HPDE6-E6E7 (cell line): ENCODE measurements around the gene GJC1.
A peak's percentile ranks its signal among the peaks of the same experiment; 100 is the strongest.

Source experiments
- DNase-seq: peaks from one replicate; pipeline ENCODE4 v3.0.0; 2011; ENCODE audit warnings: missing footprints; ENCODE audit errors: extremely low spot score

GJC1 gene

GRCh38 chr17:44829523-44830358 lies at the start of gene GJC1:
Gene GJC1, minus strand, starts transcription at chr17:44830287. Its CDS starts 24,470 bp downstream, at chr17:44805817.
- DNase-seq, result no peak

DNA sequence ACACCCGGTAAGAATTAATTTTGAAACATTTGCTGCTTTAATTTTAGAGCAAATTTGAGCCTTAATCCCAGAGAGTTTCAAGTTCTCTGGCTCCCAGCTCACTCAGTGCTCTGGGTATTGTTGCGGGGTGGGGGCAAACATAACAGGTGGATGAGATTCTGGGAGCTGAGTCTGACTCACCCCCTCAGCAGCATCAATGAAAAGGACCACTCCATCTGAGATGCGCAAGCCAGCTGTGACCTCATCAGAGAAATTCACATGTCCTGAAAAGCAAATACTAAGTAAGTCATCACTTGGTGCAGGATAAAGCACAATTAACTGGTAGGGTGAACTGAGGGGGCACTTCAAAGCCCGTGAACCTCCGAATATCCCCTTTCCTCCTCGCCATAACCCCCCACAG lies 49.3 kb upstream of the GJC1 start:
- DNase-seq, result no peak

GRCh38 chr17:44878627-44879221 lies 48.6 kb upstream of the GJC1 start:
- DNase-seq, result peak; percentile 32

GRCh38 chr17:44877121-44877520 lies 47.0 kb upstream of the GJC1 start:
- no peak for DNase-seq

DNA sequence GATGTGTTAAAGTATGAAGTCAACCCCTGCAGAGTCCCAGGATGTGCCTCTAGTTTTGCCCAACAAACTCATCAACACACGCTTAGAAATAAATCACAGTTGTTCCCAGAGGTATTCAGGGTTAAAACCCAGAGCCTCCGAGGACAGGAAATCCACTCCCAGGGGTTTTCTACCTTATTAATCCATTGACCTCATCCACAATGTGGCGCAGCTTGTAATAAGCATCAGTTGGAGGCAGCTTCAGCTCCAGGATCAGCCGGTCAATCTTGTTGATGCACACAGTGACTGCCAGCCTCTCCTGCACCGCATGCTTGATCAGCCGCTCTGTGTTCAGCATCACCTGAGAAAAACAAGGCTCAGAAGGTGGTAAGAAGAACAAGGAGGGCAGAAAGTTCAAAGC lies 45.7 kb upstream of the GJC1 start:
- DNase-seq, result no peak

DNA sequence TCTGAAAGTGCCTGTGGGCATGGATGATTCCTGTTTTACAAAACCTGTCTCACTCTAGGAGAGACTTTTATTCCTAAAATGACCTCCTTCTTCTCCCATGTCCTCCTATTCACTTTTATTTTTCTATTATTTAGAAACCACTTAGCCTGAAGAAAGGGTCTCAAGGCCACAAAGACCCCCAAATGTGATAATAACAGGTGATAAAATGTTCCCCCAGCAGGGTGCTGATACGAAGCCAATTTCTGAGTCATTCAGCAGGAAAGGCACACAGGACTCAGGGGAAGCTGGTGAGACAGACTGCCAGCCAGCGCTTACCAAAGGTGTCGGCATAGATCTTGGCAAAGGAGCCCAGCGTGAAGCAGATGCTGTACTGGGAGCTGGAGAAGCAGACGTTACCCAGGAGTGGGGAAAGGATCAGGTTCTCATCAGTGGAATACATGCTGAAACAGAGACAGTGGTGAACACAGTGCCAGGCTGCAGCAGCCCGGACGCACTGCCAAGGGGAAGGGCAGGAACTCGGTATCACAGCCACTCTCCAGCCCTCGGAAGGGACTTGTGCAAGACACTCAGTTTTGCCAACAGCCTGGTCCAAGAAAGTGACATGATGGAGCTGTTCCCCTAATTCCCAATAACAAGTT lies 42.2 kb upstream of the GJC1 start:
- no peak for DNase-seq

- DNase-seq, result no peak
Measured at GRCh38 chr17:44871556-44871955, 41.5 kb upstream of the GJC1 start.

- no peak for DNase-seq
Measured at GRCh38 chr17:44867841-44868240, 37.8 kb upstream of the GJC1 start.

- DNase-seq, result no peak
Measured at GRCh38 chr17:44865931-44866330, 35.8 kb upstream of the GJC1 start.

GRCh38 chr17:44865231-44865660 lies 35.2 kb upstream of the GJC1 start:
- peak; percentile 59 for DNase-seq

DNA sequence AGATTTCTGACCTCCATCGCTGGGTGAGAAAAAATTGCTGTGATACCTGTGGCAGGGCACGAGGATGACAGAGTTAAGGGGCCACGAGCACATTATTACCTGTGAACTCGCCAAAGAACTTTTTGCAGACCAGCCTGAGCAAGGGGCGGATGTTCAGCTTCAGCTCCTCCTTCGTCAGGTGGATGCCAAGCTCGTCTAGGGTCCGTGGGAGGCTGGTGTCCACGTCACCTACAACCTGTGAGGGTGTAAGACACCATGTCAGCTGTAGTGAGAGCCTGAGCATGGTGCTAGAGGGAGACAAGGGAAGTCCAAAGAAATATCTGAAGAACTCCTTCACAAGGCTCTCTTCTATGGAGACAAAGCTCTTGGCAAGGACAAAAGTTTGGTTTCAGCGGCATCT lies 34.7 kb upstream of the GJC1 start:
- no peak for DNase-seq

GRCh38 chr17:44863061-44863918 lies 33.2 kb upstream of the GJC1 start:
- DNase-seq, result no peak

- DNase-seq, result no peak
Measured at GRCh38 chr17:44862278-44862914, 32.3 kb upstream of the GJC1 start.

DNA sequence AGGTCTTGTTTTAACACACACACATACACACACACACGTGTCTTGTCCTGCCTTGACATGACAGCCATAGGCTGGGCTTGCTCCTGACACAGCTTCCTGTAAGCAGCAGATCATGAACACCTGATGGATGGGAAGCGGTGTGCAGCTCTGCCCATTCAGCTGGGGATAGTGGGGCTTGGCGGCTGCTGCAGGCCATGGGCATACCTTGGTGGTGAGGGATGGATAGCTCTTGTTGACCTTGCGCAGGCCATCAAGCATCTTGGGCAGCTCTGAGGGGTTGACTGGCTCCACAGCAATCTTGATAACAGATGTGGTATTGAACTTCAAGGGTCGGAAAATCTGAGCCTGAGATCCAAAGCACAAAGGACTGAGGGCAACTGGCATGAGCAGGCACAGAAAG lies 29.6 kb upstream of the GJC1 start:
- DNase-seq, result no peak

DNA sequence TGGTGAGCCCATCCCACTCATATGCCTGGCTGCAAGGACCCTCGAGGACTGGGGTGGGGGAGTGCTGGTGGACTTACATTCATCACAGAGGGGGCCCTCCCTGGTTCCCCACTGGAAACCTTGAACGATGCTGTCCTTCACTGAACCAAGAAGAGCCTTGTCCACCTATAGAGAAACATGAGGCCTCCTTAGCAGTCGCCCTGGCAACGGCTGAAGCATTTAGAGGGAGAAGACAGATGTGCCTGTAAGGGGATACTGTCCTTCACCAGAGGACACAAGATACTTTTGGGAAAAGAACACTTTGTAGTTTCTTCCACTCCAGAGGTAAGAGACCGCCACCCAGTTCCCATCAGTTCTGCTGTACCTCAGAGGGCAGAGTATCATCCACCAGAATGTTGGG lies 24.1 kb upstream of the GJC1 start:
- no peak for DNase-seq

GRCh38 chr17:44850612-44851011 lies 20.5 kb upstream of the GJC1 start:
- no peak for DNase-seq

DNA sequence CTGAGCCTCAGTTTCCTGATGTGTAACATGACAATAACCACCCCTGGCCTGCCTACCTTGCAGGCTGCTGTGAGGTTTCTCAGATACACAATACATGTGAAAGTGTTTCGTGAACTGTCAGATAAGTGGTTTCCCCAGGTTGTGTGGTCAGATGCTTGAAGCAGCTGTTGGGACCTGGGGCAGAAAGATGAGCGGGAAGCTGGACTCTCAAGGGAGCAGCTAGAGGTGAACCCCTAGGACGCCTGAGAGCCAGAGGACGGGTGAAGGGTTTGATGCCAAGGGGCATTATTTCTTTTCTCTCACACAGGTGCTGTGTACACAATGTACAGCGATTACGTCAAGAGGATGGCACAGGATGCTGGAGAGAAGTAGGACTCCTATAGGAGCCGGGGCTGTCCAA lies 19.9 kb upstream of the GJC1 start:
- no peak for DNase-seq

GRCh38 chr17:44848961-44849489 lies 18.9 kb upstream of the GJC1 start:
- no peak for DNase-seq

DNA sequence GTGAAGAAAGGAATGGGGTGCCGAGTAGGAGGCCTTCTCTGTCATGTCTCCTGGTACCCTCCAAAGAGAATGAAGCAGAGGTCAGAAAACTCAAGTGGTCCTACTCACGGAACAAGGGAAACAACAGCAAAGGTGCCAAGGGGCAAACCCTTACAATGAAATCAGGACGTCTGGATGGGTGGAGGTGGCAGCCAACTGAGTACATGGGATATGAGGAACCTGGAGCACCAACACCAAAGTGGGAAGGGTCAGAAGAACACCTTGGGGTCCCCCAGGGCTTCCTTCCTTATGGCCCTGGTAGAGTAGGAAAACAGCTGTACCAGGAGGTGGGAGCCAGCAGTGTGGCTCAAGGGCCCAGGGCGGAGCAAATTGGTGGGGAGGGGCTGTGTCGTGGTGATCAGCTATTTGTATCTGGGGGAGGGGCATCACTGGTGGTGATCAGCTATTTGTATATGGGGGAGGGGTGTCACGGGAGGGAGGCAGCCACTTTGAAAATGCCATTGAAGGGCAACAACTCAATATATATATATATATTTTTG lies 18.2 kb upstream of the GJC1 start:
- DNase-seq, result no peak

DNA sequence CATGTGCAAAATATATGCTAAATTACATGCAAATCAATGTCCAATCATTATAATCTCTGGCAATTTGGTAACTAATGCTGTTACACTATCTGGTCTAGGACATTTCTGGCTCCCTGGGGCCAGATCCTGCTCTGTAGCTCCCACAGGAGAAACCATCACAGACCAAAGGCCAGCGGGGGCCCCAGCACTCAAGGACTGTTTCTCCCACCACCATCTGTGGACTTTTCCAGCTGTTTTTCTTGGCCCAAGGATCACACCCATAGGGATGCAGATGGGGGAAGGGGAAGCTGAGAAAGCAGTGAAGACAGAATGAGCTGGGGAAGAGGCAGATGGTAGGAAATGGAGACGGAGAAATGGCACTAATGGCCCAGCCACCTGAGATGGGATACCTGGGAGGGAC lies 17.5 kb upstream of the GJC1 start, which contains the start of gene HIGD1B:
Gene HIGD1B (plus strand): TSS at position 298 of the 400 bp plus-strand sequence. CDS start 270 bp downstream, outside the sequence.
- no peak for DNase-seq

DNA sequence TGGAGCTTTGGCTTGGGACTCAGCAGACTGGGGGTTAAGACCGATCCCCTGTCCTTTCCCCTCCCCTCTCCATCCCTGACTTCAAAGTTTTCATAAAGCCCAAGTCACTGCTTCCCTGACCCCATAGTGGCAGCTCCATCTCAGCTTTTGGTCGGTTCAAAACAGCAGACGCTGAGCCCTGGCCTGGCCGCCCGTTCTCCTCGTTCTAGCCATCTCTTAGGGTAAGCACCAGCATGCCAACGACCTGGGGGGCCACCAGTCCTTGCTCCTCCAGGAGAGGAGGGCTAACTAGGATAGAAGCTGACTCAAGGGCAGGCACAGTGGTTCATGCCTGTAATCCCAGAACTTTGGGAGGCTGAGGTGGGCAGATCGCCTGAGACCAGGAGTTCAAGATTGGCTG lies 16.1 kb upstream of the GJC1 start:
- DNase-seq, result no peak
